SU-DHL-6 (cell line): ENCODE results near the gene TIFAB.

Experiments used
- H2AFZ ChIP-seq: fragments of 200-600 bp; sonication (generic); 2 replicates; pipeline ENCODE4 v1.6.1; 2014; ENCODE audit warnings: low read depth, mild to moderate bottlenecking, moderate library complexity, mixed read lengths, antibody characterized with exemption, low read length; ENCODE audit not compliant: severe bottlenecking
- H3F3A ChIP-seq: fragments of 200-600 bp; shearing (Covaris generic); 2 replicates; pipeline ENCODE4 v1.6.0; 2016; ENCODE audit warnings: antibody characterized with exemption, mild to moderate bottlenecking; ENCODE audit not compliant: insufficient read depth
- H3K27ac ChIP-seq: fragments of 200-600 bp; sonication (generic); 2 replicates; pipeline ENCODE4 v1.5.1; 2016; ENCODE audit warnings: low read depth, mild to moderate bottlenecking, low read length, moderate library complexity, mixed read lengths
- H3K27me3 ChIP-seq: fragments of 200-600 bp; sonication (generic), shearing (Covaris generic); 2 replicates; pipeline ENCODE4 v1.6.0; 2014; ENCODE audit warnings: mild to moderate bottlenecking, low read length
- H3K36me3 ChIP-seq: fragments of 200-600 bp; sonication (generic); 2 replicates; pipeline ENCODE4 v1.6.1; 2014; ENCODE audit warnings: mild to moderate bottlenecking, low read length, mixed read lengths
- H3K4me2 ChIP-seq: fragments of 300-600, 200-600 bp; shearing (Covaris generic), sonication (generic); 2 replicates; pipeline ENCODE4 v1.6.0; 2014; ENCODE audit warnings: low read length, low read depth, mild to moderate bottlenecking; ENCODE audit not compliant: poor library complexity, severe bottlenecking
- H3K4me3 ChIP-seq: fragments of 200-600 bp; sonication (generic); 2 replicates; pipeline ENCODE4 v1.5.1; 2014; ENCODE audit warnings: antibody characterized with exemption, low read length, mild to moderate bottlenecking, mixed read lengths; ENCODE audit not compliant: insufficient read depth, poor library complexity, severe bottlenecking
- H3K79me2 ChIP-seq: fragments of 200-600 bp; sonication (generic); 2 replicates; pipeline ENCODE4 v1.6.1; 2014; ENCODE audit warnings: mild to moderate bottlenecking, low read length, moderate library complexity; ENCODE audit not compliant: insufficient read depth
- H3K9ac ChIP-seq: fragments of 200-600 bp; sonication (generic); 2 replicates; pipeline ENCODE4 v1.7.0; 2014; ENCODE audit warnings: mild to moderate bottlenecking, low read length
- H3K9me2 ChIP-seq: fragments of 200-600 bp; sonication (generic); replicated peaks from 2 replicates; pipeline ENCODE4 v1.6.1; 2014; ENCODE audit warnings: low read length; ENCODE audit not compliant: insufficient read depth
- H3K9me3 ChIP-seq: fragments of 200-600 bp; sonication (generic); 2 replicates; pipeline ENCODE4 v1.6.1; 2014; ENCODE audit warnings: low read length, mixed read lengths; ENCODE audit not compliant: insufficient read depth
- H4K20me1 ChIP-seq: fragments of 200-600 bp; sonication (generic); 2 replicates; pipeline ENCODE4 v1.6.1; 2014; ENCODE audit warnings: low read depth, mild to moderate bottlenecking, antibody characterized with exemption, low read length, moderate library complexity, mixed read lengths
- EZH2phosphoT487 ChIP-seq: fragments of 200-600 bp; sonication (generic), shearing (Covaris generic); conservative IDR thresholded peaks from 2 replicates; pipeline ENCODE4 v1.6.1; 2018; ENCODE audit warnings: mild to moderate bottlenecking, antibody characterized with exemption, low read length, moderate library complexity, mixed read lengths
- TF ChIP-seq, protein P1 (sequence below): fragments of 200-600 bp; sonication (generic); IDR thresholded peaks from one replicate; pipeline ENCODE4 v1.5.1; 2017; ENCODE audit warnings: antibody characterized with exemption, mild to moderate bottlenecking, low read length, moderate library complexity; ENCODE audit not compliant: insufficient read depth, poor library complexity, severe bottlenecking

Gene TIFAB

DNA sequence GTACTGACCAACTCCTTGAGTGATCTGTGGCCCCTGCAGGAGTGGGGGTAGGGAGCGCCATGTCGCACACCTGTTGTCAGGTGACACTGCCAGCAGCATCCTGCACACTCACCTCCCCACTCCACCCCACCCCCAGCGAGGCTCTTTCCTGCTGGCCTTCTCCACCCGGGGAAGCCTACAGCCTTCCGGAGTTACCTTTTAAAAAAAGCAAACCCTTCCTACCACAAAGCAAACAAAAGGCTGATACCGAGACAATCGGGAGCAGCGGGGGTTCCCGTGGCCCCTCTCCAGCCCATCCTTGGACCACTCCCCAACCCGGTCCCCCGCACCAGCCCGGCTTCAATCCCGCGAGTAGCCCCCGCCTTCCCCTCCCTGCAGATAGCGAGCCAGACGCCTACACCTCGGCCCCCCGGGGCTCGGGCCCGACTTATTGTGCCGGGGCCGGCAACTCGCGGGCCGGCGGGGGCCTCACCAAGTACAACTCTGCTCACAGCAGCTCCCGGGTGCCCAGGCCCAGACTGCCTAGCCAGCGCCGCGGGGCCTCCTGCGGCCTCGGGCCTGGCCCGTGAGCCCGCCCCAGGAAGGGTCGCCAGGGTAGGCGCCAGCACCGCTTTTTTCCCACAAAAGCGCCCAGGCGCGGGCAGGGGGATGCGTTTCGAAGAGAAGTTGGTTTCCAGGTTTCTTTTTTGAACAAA is 53.8 kb downstream of the TIFAB start:
- Histone ChIP-seq H2AFZ (peak overlapping the region; percentile 72), H3K9ac (peak overlapping the region; percentile 99), H3K4me3 (peak overlapping the region; percentile 97), H3K27me3 (no peaks in the 10 kb centered on the region), H3K27ac (peak overlapping the region; percentile 72), H3K36me3 (no peaks in the 10 kb centered on the region), H4K20me1 (peaks cover 26% of the 10 kb centered on the region; the same call in 1 of the 2 replicates), H3K79me2 (peaks cover 55% of the 10 kb centered on the region), H3K9me2 (no peaks in the 10 kb centered on the region), H3K9me3 (no peaks in the 10 kb centered on the region), H3F3A (no peaks in the 10 kb centered on the region), H3K4me2 (peak overlapping the region; percentile 70)
- no peak for TF ChIP-seq EZH2phosphoT487
- TF ChIP-seq, protein P1, sequence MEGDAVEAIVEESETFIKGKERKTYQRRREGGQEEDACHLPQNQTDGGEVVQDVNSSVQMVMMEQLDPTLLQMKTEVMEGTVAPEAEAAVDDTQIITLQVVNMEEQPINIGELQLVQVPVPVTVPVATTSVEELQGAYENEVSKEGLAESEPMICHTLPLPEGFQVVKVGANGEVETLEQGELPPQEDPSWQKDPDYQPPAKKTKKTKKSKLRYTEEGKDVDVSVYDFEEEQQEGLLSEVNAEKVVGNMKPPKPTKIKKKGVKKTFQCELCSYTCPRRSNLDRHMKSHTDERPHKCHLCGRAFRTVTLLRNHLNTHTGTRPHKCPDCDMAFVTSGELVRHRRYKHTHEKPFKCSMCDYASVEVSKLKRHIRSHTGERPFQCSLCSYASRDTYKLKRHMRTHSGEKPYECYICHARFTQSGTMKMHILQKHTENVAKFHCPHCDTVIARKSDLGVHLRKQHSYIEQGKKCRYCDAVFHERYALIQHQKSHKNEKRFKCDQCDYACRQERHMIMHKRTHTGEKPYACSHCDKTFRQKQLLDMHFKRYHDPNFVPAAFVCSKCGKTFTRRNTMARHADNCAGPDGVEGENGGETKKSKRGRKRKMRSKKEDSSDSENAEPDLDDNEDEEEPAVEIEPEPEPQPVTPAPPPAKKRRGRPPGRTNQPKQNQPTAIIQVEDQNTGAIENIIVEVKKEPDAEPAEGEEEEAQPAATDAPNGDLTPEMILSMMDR: no peak
